Activated CD8-positive, alpha-beta memory T cell treated with anti-CD3 and anti-CD28 coated beads, Interleukin-2, amount 50 U/mL, for 1 hour (primary cell): Measurements from ENCODE around the gene PRR22.
"Not testable (repeated sequence)": the region's sequence is repeated elsewhere in the genome, so short reads cannot be mapped to it uniquely, and the experiment has no call there.

ENCODE experiments used
- DNase-seq: peaks from one replicate; pipeline ENCODE4 v3.0.0-alpha.2; 2020; ENCODE audit errors: extremely low read depth

Gene PRR22

GRCh38 chr19:5790559-5791520 is 6.3 kb upstream of the PRR22 start, which contains the start of gene DUS3L:
DUS3L (minus strand) TSS chr19:5791163; CDS start chr19:5791141, 22 bp downstream.
- DNase-seq, result peak; percentile 88

GRCh38 chr19:5789886-5790558 is 5.5 kb upstream of the PRR22 start:
- no peak for DNase-seq

GRCh38 chr19:5789351-5789761 is 4.8 kb upstream of the PRR22 start:
- DNase-seq, result no peak

GRCh38 chr19:5788422-5788821 is 3.9 kb upstream of the PRR22 start:
- no peak for DNase-seq

GRCh38 chr19:5787409-5788182 is 3.0 kb upstream of the PRR22 start:
- no peak for DNase-seq

GRCh38 chr19:5786593-5787408 is 2.3 kb upstream of the PRR22 start:
- no peak for DNase-seq

GRCh38 chr19:5785423-5785822 is 877 bp upstream of the PRR22 start:
- DNase-seq, result no peak

- DNase-seq, result no peak
These were observed 1.3 kb downstream of the PRR22 start for GRCh38 chr19:5782945-5783919.

- no peak for DNase-seq
These were observed 2.2 kb downstream of the PRR22 start for GRCh38 chr19:5782322-5782721.

- DNase-seq, result not testable (repeated sequence)
These were observed 3.6 kb downstream of the PRR22 start for GRCh38 chr19:5780916-5781315.

- no peak for DNase-seq
These were observed 6.1 kb downstream of the PRR22 start for GRCh38 chr19:5778402-5778801.

GRCh38 chr19:5775668-5776309 is 8.8 kb downstream of the PRR22 start:
- DNase-seq, result no peak

GRCh38 chr19:5774921-5775320 is 9.6 kb downstream of the PRR22 start:
- DNase-seq, result no peak

GRCh38 chr19:5773276-5773675 is 11.3 kb downstream of the PRR22 start:
- no peak for DNase-seq

GRCh38 chr19:5772416-5772815 is 12.1 kb downstream of the PRR22 start:
- DNase-seq, result no peak

GRCh38 chr19:5767949-5768348 is 16.6 kb downstream of the PRR22 start:
- DNase-seq, result no peak

GRCh38 chr19:5765220-5765619 is 19.3 kb downstream of the PRR22 start:
- no peak for DNase-seq

- no peak for DNase-seq
These were observed 21.8 kb downstream of the PRR22 start for GRCh38 chr19:5762608-5763217.

GRCh38 chr19:5753743-5754142 is 30.8 kb downstream of the PRR22 start:
- DNase-seq, result no peak
